Progenitor cell of endocrine pancreas (in vitro differentiated cells): ENCODE measurements around the gene DRC3. TPM values are rescaled to one million over a fixed set of nuclear protein-coding genes. Genes with fewer than 3 reads are reported as not detected.
A peak's percentile ranks its signal among the peaks of the same experiment; 100 is the strongest.

Source experiments
- DNase-seq: peaks from one replicate; pipeline ENCODE4 v3.0.0; 2021; ENCODE audit warnings: low spot score; ENCODE audit not compliant: unreplicated experiment
- H3K27ac Mint-ChIP-seq: 2 replicates; pipeline ENCODE4 v1.8.0; 2021; ENCODE audit warnings: mild to moderate bottlenecking, moderate library complexity, mixed read lengths
- H3K27me3 Mint-ChIP-seq: 2 replicates; pipeline ENCODE4 v1.8.0; 2021; ENCODE audit warnings: mixed read lengths
- H3K36me3 Mint-ChIP-seq: 2 replicates; pipeline ENCODE4 v1.8.0; 2022; ENCODE audit warnings: mixed read lengths; ENCODE audit not compliant: insufficient read depth
- H3K4me1 Mint-ChIP-seq: 2 replicates; pipeline ENCODE4 v1.8.0; 2021; ENCODE audit warnings: low read depth, mixed read lengths
- H3K4me3 Mint-ChIP-seq: 2 replicates; pipeline ENCODE4 v1.8.0; 2021; ENCODE audit warnings: low read depth, mild to moderate bottlenecking, moderate library complexity, mixed read lengths
- H3K9me3 Mint-ChIP-seq: 2 replicates; pipeline ENCODE4 v1.8.0; 2021; ENCODE audit warnings: low read depth, mixed read lengths
- CTCF ChIP-seq: fragments of 200-600 bp; sonication (generic); IDR thresholded peaks from one replicate; pipeline ENCODE4 v1.5.0; 2021; ENCODE audit warnings: antibody characterized with exemption, mild to moderate bottlenecking; ENCODE audit not compliant: unreplicated experiment
- total RNA-seq: library from RNA; stranded (reverse); gene quantifications from 2 replicates; pipeline ENCODE4 v1.2.1, GENCODE V29; 2021

The DRC3 gene
- total RNA-seq, 1 donor from 2014 or later = 15.4 TPM

GRCh38 chr17:17933775-17934174 lies 38.9 kb upstream of the DRC3 start:
- Mint-ChIP-seq H3K27me3 (no peaks in the 10 kb centered on the region), H3K4me1 (peaks cover 3% of the 10 kb centered on the region), H3K27ac (no peak overlapping the region), H3K36me3 (no peaks in the 10 kb centered on the region), H3K4me3 (no peak overlapping the region), H3K9me3 (no peaks in the 10 kb centered on the region)
- no peak for DNase-seq
- no peak for TF ChIP-seq CTCF

- H3K4me1 Mint-ChIP-seq = peaks cover 3% of the 10 kb centered on the region
- no peak overlapping the region for H3K27ac Mint-ChIP-seq
- no peaks in the 10 kb centered on the region for H3K9me3 Mint-ChIP-seq
- H3K4me3 Mint-ChIP-seq = no peak overlapping the region
- no peaks in the 10 kb centered on the region for H3K36me3 Mint-ChIP-seq
- H3K27me3 Mint-ChIP-seq = no peaks in the 10 kb centered on the region
- DNase-seq = no peak
- no peak for TF ChIP-seq CTCF
Observed at GRCh38 chr17:17934214-17934613, 38.4 kb upstream of the DRC3 start.

DNA sequence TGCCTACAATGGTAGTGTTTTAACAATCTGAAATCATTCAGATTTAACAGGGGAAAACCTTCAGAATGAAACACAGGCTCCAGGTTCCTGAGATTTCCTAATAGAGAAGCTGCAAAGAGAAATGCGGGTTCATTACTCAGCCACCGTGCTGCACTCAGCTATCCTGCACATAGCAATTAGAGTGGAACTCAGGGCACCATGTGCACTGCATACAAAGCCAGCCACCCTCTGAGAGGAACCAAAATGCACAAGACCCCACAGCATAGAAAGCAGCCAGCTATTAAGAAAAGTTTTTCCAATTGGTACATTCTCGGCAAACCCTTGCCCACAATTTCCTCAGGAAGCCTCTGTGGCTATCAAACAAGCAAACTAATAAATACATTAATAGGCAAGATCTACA lies 37.9 kb upstream of the DRC3 start:
- Mint-ChIP-seq H3K27ac (no peak overlapping the region), H3K4me1 (peaks cover 1% of the 10 kb centered on the region), H3K27me3 (no peaks in the 10 kb centered on the region), H3K36me3 (no peaks in the 10 kb centered on the region), H3K4me3 (no peak overlapping the region), H3K9me3 (no peaks in the 10 kb centered on the region)
- no peak for DNase-seq
- no peak for TF ChIP-seq CTCF

- no peaks in the 10 kb centered on the region for H3K36me3 Mint-ChIP-seq
- peak overlapping the region; percentile 35 for H3K27ac Mint-ChIP-seq
- H3K27me3 Mint-ChIP-seq = no peaks in the 10 kb centered on the region
- no peak for TF ChIP-seq CTCF
- H3K4me1 Mint-ChIP-seq = peaks cover 1% of the 10 kb centered on the region
- DNase-seq = no peak
- no peak overlapping the region for H3K4me3 Mint-ChIP-seq
- H3K9me3 Mint-ChIP-seq = no peaks in the 10 kb centered on the region
Observed at GRCh38 chr17:17935321-17936271, 37.1 kb upstream of the DRC3 start.

DNA sequence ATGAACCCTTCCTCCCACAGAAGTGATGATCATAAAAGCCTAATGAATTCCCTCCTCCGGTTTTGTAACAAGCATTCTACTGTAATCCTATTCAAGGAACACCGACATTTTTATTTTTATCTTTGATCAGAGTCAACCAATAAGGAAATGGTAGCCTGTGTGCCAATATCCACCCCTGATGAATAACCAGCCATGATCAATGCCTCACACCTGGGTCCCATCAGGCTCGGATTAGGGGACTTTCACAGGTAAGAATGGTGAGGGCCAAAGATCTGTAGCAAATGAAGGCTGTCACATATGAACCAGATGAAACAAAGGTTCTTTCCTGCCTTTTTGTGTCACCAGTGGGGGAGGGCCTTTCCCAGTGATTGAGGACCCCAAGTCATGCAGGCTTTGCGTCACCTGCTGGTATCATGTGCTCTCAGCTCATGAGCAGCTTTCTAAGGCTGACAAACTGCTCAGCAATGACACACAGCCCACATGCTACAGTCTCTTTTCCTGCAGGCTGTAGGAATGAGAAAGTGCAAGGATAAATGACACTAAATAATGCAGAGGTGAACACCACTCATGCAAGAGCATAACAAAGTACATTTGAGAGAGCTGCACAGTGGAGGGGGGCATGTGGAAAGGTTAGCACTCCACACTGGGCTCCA lies 35.3 kb upstream of the DRC3 start:
- Mint-ChIP-seq H3K27me3 (no peaks in the 10 kb centered on the region), H3K4me3 (no peak overlapping the region), H3K9me3 (no peaks in the 10 kb centered on the region), H3K36me3 (no peaks in the 10 kb centered on the region), H3K4me1 (peaks cover 1% of the 10 kb centered on the region), H3K27ac (no peak overlapping the region)
- TF ChIP-seq CTCF = no peak
- DNase-seq = no peak
